HG03097 (cell line): ENCODE measurements around the gene TBC1D14.

Source experiments
- ATAC-seq: cut with Tn5 transposase; IDR thresholded peaks from one replicate; pipeline ENCODE4 v1.9.1; 2021; ENCODE audit not compliant: unreplicated experiment, low FRiP score

Gene TBC1D14

GRCh38 chr4:7016086-7016485 lies 106.5 kb downstream of the TBC1D14 start:
- no peak for ATAC-seq

GRCh38 chr4:7016512-7016911 lies 106.9 kb downstream of the TBC1D14 start:
- ATAC-seq = no peak

- ATAC-seq = no peak
Observed at GRCh38 chr4:7017446-7018048, 107.9 kb downstream of the TBC1D14 start.

- ATAC-seq = no peak
Observed at GRCh38 chr4:7018281-7018680, 108.7 kb downstream of the TBC1D14 start.

- ATAC-seq = no peak
Observed at GRCh38 chr4:7019367-7019766, 109.7 kb downstream of the TBC1D14 start.

- ATAC-seq = no peak
Observed at GRCh38 chr4:7020290-7020689, 110.7 kb downstream of the TBC1D14 start.

- ATAC-seq = no peak
Observed at GRCh38 chr4:7020856-7021255, 111.2 kb downstream of the TBC1D14 start.

- no peak for ATAC-seq
Observed at GRCh38 chr4:7021355-7021754, 111.7 kb downstream of the TBC1D14 start.

- ATAC-seq = no peak
Observed at GRCh38 chr4:7021930-7022664, 112.5 kb downstream of the TBC1D14 start.

- no peak for ATAC-seq
Observed at GRCh38 chr4:7023486-7023885, 113.9 kb downstream of the TBC1D14 start.

- ATAC-seq = no peak
Observed at GRCh38 chr4:7023901-7024300, 114.3 kb downstream of the TBC1D14 start.

GRCh38 chr4:7024336-7024890 lies 114.8 kb downstream of the TBC1D14 start:
- ATAC-seq = no peak

GRCh38 chr4:7025040-7025602 lies 115.5 kb downstream of the TBC1D14 start:
- no peak for ATAC-seq

- no peak for ATAC-seq
Observed at GRCh38 chr4:7026107-7026506, 116.5 kb downstream of the TBC1D14 start.

GRCh38 chr4:7027284-7027683 lies 117.7 kb downstream of the TBC1D14 start:
- ATAC-seq = no peak

- ATAC-seq = no peak
Observed at GRCh38 chr4:7027913-7028312, 118.3 kb downstream of the TBC1D14 start.

GRCh38 chr4:7029212-7029611 lies 119.6 kb downstream of the TBC1D14 start:
- ATAC-seq = no peak

- ATAC-seq = no peak
Observed at GRCh38 chr4:7029921-7030320, 120.3 kb downstream of the TBC1D14 start.

GRCh38 chr4:7030856-7031255 lies 121.2 kb downstream of the TBC1D14 start:
- no peak for ATAC-seq

GRCh38 chr4:7031558-7032449 lies 122.2 kb downstream of the TBC1D14 start:
- ATAC-seq = no peak

- no peak for ATAC-seq
Observed at GRCh38 chr4:7032596-7032995, 123.0 kb downstream of the TBC1D14 start.
